ENCODE results near the gene CIZ1. TPM values are rescaled to one million over a fixed set of nuclear protein-coding genes. Genes with fewer than 3 reads are reported as not detected.
"Not testable (repeated sequence)": the region's sequence is repeated elsewhere in the genome, so short reads cannot be mapped to it uniquely, and the experiment has no call there.

CIZ1 gene
- total and polyA plus RNA-seq, 4 donors: 36.6 to 83.7 (median 50.5) TPM

- 94 to 98% methylated on average over 2 of the region's 2 CpGs for WGBS, 2 donors
- peaks cover 5 to 34% (median 27%) of the 10 kb centered on the region in 4 donors for H3K36me3 ChIP-seq (ENCODE audit: control insufficient read depth in 4 of 4, insufficient read depth in 4 of 4, low read length in 4 of 4)
- no peaks in the 10 kb centered on the region for H3K27me3 ChIP-seq (ENCODE audit: control insufficient read depth in 3 of 3, insufficient read depth in 3 of 3, low read length in 2 of 3)
- H3K9ac ChIP-seq (ENCODE audit: insufficient read depth in 1 of 2, low read length in 2 of 2): no peak overlapping the region
- no peak overlapping the region for H3K4me3 ChIP-seq
- peaks cover 0 to 12% (median 6%) of the 10 kb centered on the region in 5 donors for H3K4me1 ChIP-seq (ENCODE audit: control insufficient read depth in 5 of 5, insufficient read depth in 5 of 5, low read length in 5 of 5)
- H3K27ac ChIP-seq (ENCODE audit: low read depth in 1 of 2, low read length in 1 of 2): no peak overlapping the region
- DNase-seq (no peak), ATAC-seq (ENCODE audit: insufficient read depth, low FRiP score) (no peak)
- no peaks in the 10 kb centered on the region for H3K9me3 ChIP-seq (ENCODE audit: control insufficient read depth in 4 of 4, insufficient read depth in 3 of 4, low read length in 3 of 4)
- no peak for TF ChIP-seq CTCF (IDR thresholded peaks at IDR 0.05; ENCODE audit: control extremely low read depth, extremely low read depth)
Measured at GRCh38 chr9:128187361-128187760, 4.0 kb downstream of the CIZ1 start.

- DNase-seq: no peak
- H3K4me3 ChIP-seq: no peak overlapping the region
- peaks cover 0 to 12% (median 6%) of the 10 kb centered on the region in 5 donors for H3K4me1 ChIP-seq (ENCODE audit: control insufficient read depth in 5 of 5, insufficient read depth in 5 of 5, low read length in 5 of 5)
- no peak overlapping the region for H3K9ac ChIP-seq (ENCODE audit: insufficient read depth in 1 of 2, low read length in 2 of 2)
- WGBS, 2 donors: 95 to 99% methylated on average over 11 of the region's 11 CpGs
- no peak overlapping the region for H3K27ac ChIP-seq (ENCODE audit: low read depth in 1 of 2, low read length in 1 of 2)
- H3K9me3 ChIP-seq (ENCODE audit: control insufficient read depth in 4 of 4, insufficient read depth in 3 of 4, low read length in 3 of 4): no peaks in the 10 kb centered on the region
- peaks cover 5 to 36% (median 28%) of the 10 kb centered on the region in 4 donors for H3K36me3 ChIP-seq (ENCODE audit: control insufficient read depth in 4 of 4, insufficient read depth in 4 of 4, low read length in 4 of 4)
- no peaks in the 10 kb centered on the region for H3K27me3 ChIP-seq (ENCODE audit: control insufficient read depth in 3 of 3, insufficient read depth in 3 of 3, low read length in 2 of 3)
- no peak for ATAC-seq (ENCODE audit: insufficient read depth, low FRiP score)
- TF ChIP-seq CTCF (IDR thresholded peaks at IDR 0.05; ENCODE audit: control extremely low read depth, extremely low read depth): no peak
Measured at GRCh38 chr9:128185979-128186965, 5.1 kb downstream of the CIZ1 start.

DNA sequence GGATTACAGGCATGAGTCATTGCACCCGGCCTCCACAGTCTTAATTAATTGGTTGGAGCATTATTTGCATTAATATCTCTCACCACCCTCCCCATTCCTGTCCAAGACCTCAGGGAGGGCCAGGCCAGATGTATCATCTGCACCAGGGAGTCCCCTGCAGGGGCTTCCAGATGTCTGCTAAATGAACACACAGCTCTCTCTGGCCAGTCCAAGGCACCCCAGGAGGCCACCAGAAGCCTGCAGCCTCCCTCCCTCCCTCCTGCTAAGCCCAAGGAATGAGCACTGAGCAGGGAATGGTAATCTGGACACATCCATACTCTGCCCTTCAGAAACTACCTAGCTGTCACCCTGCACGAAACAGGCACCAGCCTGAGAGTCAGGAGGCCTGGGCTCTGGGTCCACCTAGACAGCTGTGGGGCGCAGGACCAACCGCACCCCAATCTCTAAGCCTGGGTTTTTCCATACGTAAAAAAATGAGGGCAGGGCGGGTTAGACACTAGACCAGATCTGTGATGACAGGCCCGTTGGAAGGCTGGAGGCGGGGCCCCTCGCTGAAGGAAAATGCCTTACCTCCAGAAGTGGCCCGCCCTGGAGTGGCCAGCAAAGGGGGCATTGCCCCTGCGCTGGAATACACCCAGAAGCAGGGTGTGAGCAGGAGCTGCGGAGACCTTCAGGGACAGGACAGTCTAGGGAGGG lies 8.3 kb downstream of the CIZ1 start:
- no peak for TF ChIP-seq CTCF (IDR thresholded peaks at IDR 0.05; ENCODE audit: control extremely low read depth, extremely low read depth)
- ATAC-seq (ENCODE audit: insufficient read depth, low FRiP score) (no peak), DNase-seq (no peak)
- H3K27me3 ChIP-seq (ENCODE audit: control insufficient read depth in 3 of 3, insufficient read depth in 3 of 3, low read length in 2 of 3): no peaks in the 10 kb centered on the region
- 94 to 96% methylated on average over 12 of the region's 12 CpGs for WGBS, 2 donors
- H3K4me1 ChIP-seq (ENCODE audit: control insufficient read depth in 5 of 5, insufficient read depth in 5 of 5, low read length in 5 of 5): peaks cover 0 to 2% (median 0%) of the 10 kb centered on the region in 5 donors
- H3K9ac ChIP-seq (ENCODE audit: insufficient read depth in 1 of 2, low read length in 2 of 2): no peak overlapping the region
- no peak overlapping the region for H3K4me3 ChIP-seq
- peaks cover 0 to 6% (median 0%) of the 10 kb centered on the region in 4 donors for H3K9me3 ChIP-seq (ENCODE audit: control insufficient read depth in 4 of 4, insufficient read depth in 3 of 4, low read length in 3 of 4)
- no peak overlapping the region for H3K27ac ChIP-seq (ENCODE audit: low read depth in 1 of 2, low read length in 1 of 2)
- peaks cover 22 to 55% (median 50%) of the 10 kb centered on the region in 4 donors for H3K36me3 ChIP-seq (ENCODE audit: control insufficient read depth in 4 of 4, insufficient read depth in 4 of 4, low read length in 4 of 4)

- not testable (repeated sequence) for H3K27ac ChIP-seq (ENCODE audit: low read depth in 1 of 2, low read length in 1 of 2); H3K9me3 ChIP-seq (ENCODE audit: control insufficient read depth in 4 of 4, insufficient read depth in 3 of 4, low read length in 3 of 4); H3K4me3 ChIP-seq; ATAC-seq (ENCODE audit: insufficient read depth, low FRiP score); H3K4me1 ChIP-seq (ENCODE audit: control insufficient read depth in 5 of 5, insufficient read depth in 5 of 5, low read length in 5 of 5); H3K9ac ChIP-seq (ENCODE audit: insufficient read depth in 1 of 2, low read length in 2 of 2); H3K27me3 ChIP-seq (ENCODE audit: control insufficient read depth in 3 of 3, insufficient read depth in 3 of 3, low read length in 2 of 3)
- H3K36me3 ChIP-seq (ENCODE audit: control insufficient read depth in 4 of 4, insufficient read depth in 4 of 4, low read length in 4 of 4): peaks cover 25 to 56% (median 51%) of the 10 kb centered on the region in 4 donors
- peak; percentile 33 to 40 (median 37) for DNase-seq
- 52 to 62% methylated on average over 11 to 12 of the region's 12 CpGs for WGBS, 2 donors
Measured at GRCh38 chr9:128181480-128181879, 9.9 kb downstream of the CIZ1 start.

Measured in lung (tissue), 12 donors.